CD14-positive monocyte (primary cell): ENCODE results near the gene CNPY3. TPM values are rescaled to one million over a fixed set of nuclear protein-coding genes. Genes with fewer than 3 reads are reported as not detected.
A peak's percentile ranks its signal among the peaks of the same experiment; 100 is the strongest.

Experiments
- DNase-seq, 3 donors: peaks; one replicate each; pipeline ENCODE4 v3.0.0-alpha.2; 2011 to 2022
- H2AFZ ChIP-seq: 2 replicates; pipeline ENCODE4 v1.6.0; 2012; ENCODE audit warnings: mild to moderate bottlenecking, low read depth, low read length, inconsistent platforms; ENCODE audit not compliant: insufficient read depth, poor library complexity, severe bottlenecking
- H3K27ac ChIP-seq, 2 donors: 1 replicate in 1 of 2; 2 replicates in 1 of 2; pipeline ENCODE4 v1.5.1; 2012 to 2013; ENCODE audit warnings: low read length in 2 of 2, control low read depth in 1 of 2, inconsistent platforms in 1 of 2, low read depth in 1 of 2, mild to moderate bottlenecking in 1 of 2
- H3K27me3 ChIP-seq, 2 donors: one replicate each; pipeline versions ENCODE4 v1.6.0 to v1.6.1; 2011 to 2013; ENCODE audit warnings: low read length in 2 of 2; ENCODE audit not compliant: control insufficient read depth in 2 of 2, insufficient read depth in 2 of 2
- H3K36me3 ChIP-seq, 2 donors: replicated peaks in 1 of 2; 1 replicate in 1 of 2; 2 replicates in 1 of 2; pipeline versions ENCODE4 v1.5.1 to v1.6.1; 2012 to 2013; ENCODE audit warnings: low read length in 2 of 2, control low read depth in 1 of 2, inconsistent platforms in 1 of 2, mild to moderate bottlenecking in 1 of 2; ENCODE audit not compliant: insufficient read depth in 2 of 2, control insufficient read depth in 1 of 2
- H3K4me1 ChIP-seq, 2 donors: 1 replicate in 1 of 2; 2 replicates in 1 of 2; pipeline versions ENCODE4 v1.5.1 to v1.6.1; 2012 to 2013; ENCODE audit warnings: low read length in 2 of 2, control low read depth in 1 of 2, inconsistent platforms in 1 of 2, mild to moderate bottlenecking in 1 of 2, moderate library complexity in 1 of 2; ENCODE audit not compliant: insufficient read depth in 2 of 2, control insufficient read depth in 1 of 2
- H3K4me2 ChIP-seq: replicated peaks from 2 replicates; pipeline ENCODE3; 2012; ENCODE audit warnings: low read length, moderate library complexity, mild to moderate bottlenecking; ENCODE audit not compliant: poor library complexity, severe bottlenecking; ENCODE audit errors: extremely low read depth
- H3K4me3 ChIP-seq, 3 experiments: fragments of 200-600 bp in 1 of 3; sonication (generic) in 1 of 3; replicated peaks in 1 of 3; 1 replicate in 2 of 3; 2 replicates in 1 of 3; pipeline ENCODE4 v1.5.1; 2011 to 2013; ENCODE audit warnings: low read length in 3 of 3, mild to moderate bottlenecking in 3 of 3, control low read depth in 2 of 3, low read depth in 2 of 3, inconsistent platforms in 1 of 3, moderate library complexity in 1 of 3
- H3K79me2 ChIP-seq: 2 replicates; pipeline ENCODE4 v1.6.0; 2012; ENCODE audit warnings: mild to moderate bottlenecking, control low read depth, inconsistent platforms, low read length, moderate library complexity; ENCODE audit not compliant: insufficient read depth
- H3K9ac ChIP-seq: 2 replicates; pipeline ENCODE4 v1.6.0; 2017; ENCODE audit warnings: low read length, mild to moderate bottlenecking; ENCODE audit not compliant: insufficient read depth, poor library complexity, severe bottlenecking
- H3K9me3 ChIP-seq, 2 donors: replicated peaks in 1 of 2; 1 replicate in 1 of 2; 2 replicates in 1 of 2; pipeline versions ENCODE4 v1.5.1 to v1.6.1; 2012 to 2013; ENCODE audit warnings: low read length in 2 of 2, control low read depth in 1 of 2; ENCODE audit not compliant: control insufficient read depth in 1 of 2, insufficient read depth in 1 of 2
- H4K20me1 ChIP-seq: 2 replicates; pipeline ENCODE4 v1.6.0; 2012; ENCODE audit warnings: mild to moderate bottlenecking, low read length, control low read depth, moderate library complexity; ENCODE audit not compliant: insufficient read depth
- H3K27ac Mint-ChIP-seq, 7 donors: one replicate each; pipeline ENCODE4 v1.8.0; 2020; ENCODE audit warnings: mild to moderate bottlenecking in 7 of 7, mixed read lengths in 7 of 7, moderate library complexity in 6 of 7, inconsistent platforms in 2 of 7
- H3K27me3 Mint-ChIP-seq, 3 donors: one replicate each; pipeline ENCODE4 v1.8.0; 2021 to 2022; ENCODE audit warnings: low read depth in 3 of 3, mild to moderate bottlenecking in 3 of 3, mixed read lengths in 3 of 3, moderate library complexity in 3 of 3, inconsistent platforms in 1 of 3
- H3K36me3 Mint-ChIP-seq, 2 donors: one replicate each; pipeline ENCODE4 v1.8.0; 2020; ENCODE audit warnings: mixed read lengths in 2 of 2, inconsistent platforms in 1 of 2, mild to moderate bottlenecking in 1 of 2
- H3K4me1 Mint-ChIP-seq: one replicate; pipeline ENCODE4 v1.8.0; 2020; ENCODE audit warnings: mild to moderate bottlenecking, mixed read lengths
- H3K4me3 Mint-ChIP-seq, 2 donors: one replicate each; pipeline ENCODE4 v1.8.0; 2020; ENCODE audit warnings: mild to moderate bottlenecking in 2 of 2, mixed read lengths in 2 of 2, moderate library complexity in 1 of 2
- H3K9me3 Mint-ChIP-seq, 7 donors: one replicate each; pipeline ENCODE4 v1.8.0; 2020 to 2022; ENCODE audit warnings: mixed read lengths in 7 of 7, mild to moderate bottlenecking in 6 of 7, moderate library complexity in 6 of 7, inconsistent platforms in 2 of 7
- CTCF ChIP-seq: fragments of 200-600 bp; IDR thresholded peaks from one replicate; pipeline ENCODE4 v1.8.0; 2022; ENCODE audit warnings: antibody characterized with exemption, mild to moderate bottlenecking
- WGBS: methylation state at CpG from one replicate; pipeline ENCODE4 v1.1.5; 2013; ENCODE audit warnings: missing lambda C conversion rate; ENCODE audit not compliant: insufficient coverage; 5-methylcytosine and 5-hydroxymethylcytosine counted together
- intact Hi-C, 2 donors: fragments of 100-400 bp; cut with micrococcal nuclease; formaldehyde crosslinking; loops; one replicate each; pipeline versions ENCODE4 v1.15.0 to v1.15.1; 2023
- polyA plus RNA-seq, 3 donors: library from polyadenylated mRNA; depleted of rRNA in 1 of 3; unstranded in 2 of 3; stranded (reverse) in 1 of 3; fragments of 300-500 nt in 2 of 3; fragments of >200 nt in 1 of 3; fragmentation: Illumina TruSeq in 2 of 3; gene quantifications; 1 replicate in 2 of 3; 2 replicates in 1 of 3; pipeline ENCODE4 v1.2.3, GENCODE V29; 2012 to 2021

Gene CNPY3
- polyA plus RNA-seq, 3 donors: 237 to 295 (median 262) TPM

- Mint-ChIP-seq H3K36me3 (no peaks in the 10 kb centered on the region), H3K4me1 (peaks cover 25% of the 10 kb centered on the region), H3K9me3 (peaks cover 0 to 3% (median 0%) of the 10 kb centered on the region in 7 donors), H3K27ac (no peak overlapping the region), H3K27me3 (peaks cover 3 to 6% (median 4%) of the 10 kb centered on the region in 3 donors), H3K4me3 (no peak overlapping the region)
- no peak overlapping the region for H3K4me2 ChIP-seq
- no peaks in the 10 kb centered on the region for H3K36me3 ChIP-seq
- no peaks in the 10 kb centered on the region for H3K27me3 ChIP-seq
- H4K20me1 ChIP-seq: peaks cover 3% of the 10 kb centered on the region
- intact Hi-C loops: no loop called here
- H3K9ac ChIP-seq: no peak overlapping the region
- H3K27ac ChIP-seq: no peak overlapping the region
- no peak for DNase-seq
- TF ChIP-seq CTCF: no peak
- H3K4me1 ChIP-seq: peaks cover 19% of the 10 kb centered on the region in 2 donors
- no peak overlapping the region for H2AFZ ChIP-seq
- H3K79me2 ChIP-seq: peaks cover 3% of the 10 kb centered on the region
- WGBS: 92% methylated on average over 2 of the region's 6 CpGs
- H3K9me3 ChIP-seq: no peaks in the 10 kb centered on the region
- H3K4me3 ChIP-seq: no peak overlapping the region
Observed at GRCh38 chr6:42921801-42922200, 7.5 kb upstream of the CNPY3 start.

- Mint-ChIP-seq H3K27ac (peak overlapping the region in 6 of 7 donors; percentile 31 to 81 (median 55)), H3K9me3 (peaks cover 0 to 3% (median 0%) of the 10 kb centered on the region in 7 donors), H3K36me3 (no peaks in the 10 kb centered on the region), H3K27me3 (peaks cover 3 to 6% (median 4%) of the 10 kb centered on the region in 3 donors), H3K4me1 (peaks cover 30% of the 10 kb centered on the region), H3K4me3 (peak overlapping the region; percentile 45 to 62)
- H2AFZ ChIP-seq: no peak overlapping the region
- H4K20me1 ChIP-seq: peaks cover 3% of the 10 kb centered on the region
- H3K4me3 ChIP-seq: peak overlapping the region in 1 of 3 experiments; percentile 42
- H3K79me2 ChIP-seq: peaks cover 3% of the 10 kb centered on the region
- peak overlapping the region; percentile 32 to 44 for H3K27ac ChIP-seq
- intact Hi-C loops: no loop called here
- no peaks in the 10 kb centered on the region for H3K9me3 ChIP-seq
- peak; percentile 24 to 58 (median 50) for DNase-seq
- no peak for TF ChIP-seq CTCF
- 25% methylated on average over 2 of the region's 2 CpGs for WGBS
- no peaks in the 10 kb centered on the region for H3K36me3 ChIP-seq
- H3K27me3 ChIP-seq: no peaks in the 10 kb centered on the region
- no peak overlapping the region for H3K9ac ChIP-seq
- peak overlapping the region; percentile 44 for H3K4me2 ChIP-seq
- peaks cover 34 to 37% of the 10 kb centered on the region in 2 donors for H3K4me1 ChIP-seq
Observed at GRCh38 chr6:42923666-42924065, 5.6 kb upstream of the CNPY3 start.
